Activated CD4-positive, alpha-beta T cell treated with anti-CD3 and anti-CD28 coated beads, Interleukin-2, amount 50 U/mL, for 48 hours (primary cell): ENCODE data around the gene SYCN.
"Not testable (repeated sequence)": the region's sequence is repeated elsewhere in the genome, so short reads cannot be mapped to it uniquely, and the experiment has no call there.

Experiments used
- DNase-seq, 2 experiments: peaks; one replicate each; pipeline ENCODE4 v3.0.0-alpha.2; 2020

Gene SYCN

GRCh38 chr19:39203372-39204341 is at the start of gene SYCN:
SYCN (minus strand) TSS chr19:39204263; CDS start chr19:39204254, 9 bp downstream.
- DNase-seq, result no peak

DNA sequence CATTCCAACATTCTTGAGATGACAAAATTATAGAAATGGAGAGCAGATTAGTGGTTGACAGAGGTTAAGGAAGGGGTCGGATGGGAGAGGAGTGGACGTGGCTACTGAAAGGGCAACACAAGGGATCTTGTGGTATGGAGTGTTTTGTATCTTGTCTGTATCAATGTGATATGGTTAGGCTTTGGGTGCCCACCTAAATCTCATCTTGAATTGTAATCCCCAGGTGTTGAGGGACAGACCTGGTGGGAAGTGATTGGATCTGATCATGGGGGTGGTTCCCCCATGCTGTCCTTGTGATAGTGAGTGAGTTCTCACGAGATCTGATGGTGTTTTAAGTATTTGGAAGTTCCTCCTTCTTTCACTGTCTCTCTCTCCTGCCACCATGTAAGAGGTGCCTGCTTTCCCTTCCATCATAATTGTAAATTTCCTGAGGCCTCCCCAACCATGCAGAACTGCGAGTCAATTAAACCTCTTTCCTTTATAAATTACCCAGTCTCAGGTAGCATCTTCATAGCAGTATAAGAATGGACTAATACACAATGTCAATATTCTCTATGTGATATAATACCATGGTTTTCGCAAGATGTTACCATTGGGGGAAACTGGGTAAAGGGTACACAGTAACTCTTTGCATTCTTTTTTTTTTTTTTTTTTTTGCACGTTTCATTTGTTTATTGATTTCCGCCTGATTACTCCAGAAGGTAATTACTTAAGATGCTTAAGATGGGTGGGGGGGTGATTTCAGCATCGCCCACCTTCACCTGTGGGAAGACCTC is 49.5 kb upstream of the SYCN start:
- no peak for DNase-seq

DNA sequence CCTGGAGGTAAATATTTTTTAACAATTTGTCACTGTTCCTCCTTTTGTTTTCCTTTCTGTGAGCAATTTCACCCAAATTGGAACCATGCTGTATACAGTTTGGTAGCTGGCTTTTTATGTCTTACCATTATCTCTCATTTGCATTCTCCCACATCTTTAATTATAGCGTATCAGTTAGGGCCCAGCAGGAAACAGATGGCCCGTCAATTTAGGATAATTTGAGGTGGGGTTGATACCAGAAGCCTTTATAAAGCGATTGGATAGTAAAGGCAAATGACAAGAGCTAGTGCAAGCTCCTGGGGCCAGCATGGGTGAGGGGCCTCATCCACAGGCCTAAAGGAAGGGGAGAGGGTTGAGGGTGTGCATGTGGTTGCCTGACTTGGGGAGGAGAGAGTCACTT is 48.4 kb upstream of the SYCN start:
- no peak for DNase-seq

GRCh38 chr19:39251846-39252245 is 47.8 kb upstream of the SYCN start:
- DNase-seq, result no peak

- no peak for DNase-seq
Observed at GRCh38 chr19:39251081-39251480, 47.0 kb upstream of the SYCN start.

- no peak for DNase-seq
Observed at GRCh38 chr19:39248806-39249205, 44.7 kb upstream of the SYCN start, which contains the start of gene IFNL4. IFNL4 (minus strand) TSS chr19:39248856.

DNA sequence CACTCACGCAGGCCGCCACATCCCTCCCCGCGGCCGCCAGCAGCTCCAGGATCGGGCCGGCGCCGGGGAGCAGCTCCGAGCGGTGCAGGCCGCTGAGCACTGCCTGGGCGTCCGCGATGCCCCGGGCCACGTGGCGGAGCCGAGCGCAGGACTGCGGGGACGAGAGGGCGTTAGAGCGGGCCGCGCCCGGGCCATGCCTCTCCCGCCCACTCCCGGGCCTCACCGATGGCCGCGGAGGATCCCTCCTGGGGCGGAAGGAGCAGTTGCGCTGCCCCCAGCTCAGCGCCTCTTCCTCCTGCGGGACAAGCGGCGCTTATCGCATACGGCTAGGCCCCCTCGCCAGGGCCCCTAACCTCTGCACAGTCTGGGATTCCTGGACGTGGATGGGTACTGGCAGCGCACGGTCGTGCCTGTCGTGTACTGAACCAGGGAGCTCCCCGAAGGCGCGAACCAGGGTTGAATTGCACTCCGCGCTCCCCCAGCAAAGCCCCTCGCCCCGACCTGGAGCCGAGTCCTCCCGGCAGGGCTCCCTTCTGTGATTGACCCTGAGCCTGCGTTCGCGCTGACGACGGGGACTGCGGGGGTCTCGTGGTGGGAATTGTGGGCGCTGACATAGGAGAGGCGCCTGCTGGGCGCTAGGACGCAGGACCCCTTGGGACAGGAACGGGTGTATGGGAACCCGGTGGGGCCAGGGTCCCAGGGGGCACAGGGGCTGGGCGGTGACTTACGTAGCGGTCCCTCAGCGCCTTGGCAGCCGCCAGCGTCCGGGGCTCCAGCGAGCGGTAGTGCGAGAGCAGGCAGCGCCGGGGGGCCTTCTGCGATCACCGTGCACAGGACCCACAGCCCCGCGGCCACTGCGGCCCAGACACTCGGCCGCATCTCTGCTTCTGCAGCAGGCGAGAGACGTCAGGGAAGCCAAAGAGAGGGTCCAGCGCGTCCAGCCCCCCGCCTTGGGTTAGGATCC is 43.9 kb upstream of the SYCN start:
- DNase-seq, result no peak

DNA sequence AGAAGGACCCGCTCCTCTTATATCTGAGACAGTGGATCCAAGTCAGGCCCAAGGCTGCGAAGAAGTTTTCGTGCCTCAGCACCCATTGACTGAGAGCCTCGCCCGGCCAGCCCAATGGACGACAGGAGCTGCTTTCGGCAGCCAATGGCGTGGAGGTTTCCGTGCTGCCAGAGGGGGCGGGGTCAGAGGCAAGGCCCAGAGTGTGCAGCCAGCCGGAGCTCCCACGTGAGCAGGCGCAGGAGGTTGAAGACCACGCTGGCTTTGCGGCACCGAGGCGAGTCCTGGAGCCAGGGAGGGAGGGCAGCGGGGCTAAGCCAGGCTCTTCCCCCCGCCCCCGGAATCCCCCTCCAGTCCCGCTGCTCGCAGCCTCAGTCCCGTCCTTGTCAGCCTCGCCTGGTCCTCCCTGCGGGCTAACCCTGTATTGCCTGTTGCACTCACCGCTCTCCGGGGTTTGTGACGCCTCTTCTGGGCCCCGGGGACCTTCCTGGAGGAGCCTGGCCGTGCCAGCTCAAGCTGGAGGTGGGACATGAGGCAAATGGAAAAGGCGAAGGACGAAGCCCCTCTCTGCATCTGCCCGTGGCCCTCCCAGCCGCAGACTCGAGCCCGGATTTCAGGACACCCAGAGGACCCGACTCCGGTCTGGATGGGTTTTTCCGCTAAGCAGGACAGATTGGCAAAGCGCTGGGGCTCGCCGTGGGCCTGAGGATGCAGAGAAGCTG is 43.0 kb upstream of the SYCN start:
- peak in 1 of 2 experiments; percentile 32 for DNase-seq

- DNase-seq, result not testable (repeated sequence)
Observed at GRCh38 chr19:39245166-39245565, 41.1 kb upstream of the SYCN start.

DNA sequence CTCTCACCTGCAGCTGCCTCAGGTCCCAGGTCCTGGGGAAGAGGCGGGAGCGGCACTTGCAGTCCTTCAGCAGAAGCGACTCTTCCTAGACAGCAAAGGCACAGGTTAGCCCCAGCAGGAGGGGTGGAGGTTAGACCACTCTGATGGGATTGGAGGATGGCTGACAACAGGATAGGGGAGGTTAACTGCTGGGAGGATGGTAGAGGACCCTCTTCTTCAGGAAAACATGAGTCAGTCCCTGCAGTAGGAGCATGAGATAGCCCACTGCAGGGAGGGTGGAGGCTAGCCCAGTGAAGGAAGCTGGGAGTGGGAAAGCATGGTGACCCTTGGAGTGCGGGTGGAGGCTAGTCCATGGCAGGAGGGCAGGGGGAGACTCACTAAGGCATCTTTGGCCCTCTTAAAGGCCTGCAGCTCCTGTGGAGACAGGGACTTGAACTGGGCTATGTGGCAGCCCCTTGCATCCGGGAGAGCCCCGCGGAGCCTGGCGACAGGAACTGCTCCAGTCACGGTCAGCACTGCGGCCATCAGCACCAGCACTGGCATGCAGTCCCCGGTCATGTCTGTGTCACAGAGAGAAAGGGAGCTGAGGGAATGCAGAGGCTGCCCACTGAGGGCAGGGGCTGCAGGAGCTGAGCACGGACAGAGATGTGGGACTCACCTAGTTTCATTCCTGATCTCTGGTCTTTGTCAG is 40.5 kb upstream of the SYCN start, which contains the start of gene IFNL3:
TSS of gene IFNL3 (minus strand) at position 597 of the 691 bp plus-strand sequence. CDS start at position 558, 39 bp downstream.
- DNase-seq, result not testable (repeated sequence)

DNA sequence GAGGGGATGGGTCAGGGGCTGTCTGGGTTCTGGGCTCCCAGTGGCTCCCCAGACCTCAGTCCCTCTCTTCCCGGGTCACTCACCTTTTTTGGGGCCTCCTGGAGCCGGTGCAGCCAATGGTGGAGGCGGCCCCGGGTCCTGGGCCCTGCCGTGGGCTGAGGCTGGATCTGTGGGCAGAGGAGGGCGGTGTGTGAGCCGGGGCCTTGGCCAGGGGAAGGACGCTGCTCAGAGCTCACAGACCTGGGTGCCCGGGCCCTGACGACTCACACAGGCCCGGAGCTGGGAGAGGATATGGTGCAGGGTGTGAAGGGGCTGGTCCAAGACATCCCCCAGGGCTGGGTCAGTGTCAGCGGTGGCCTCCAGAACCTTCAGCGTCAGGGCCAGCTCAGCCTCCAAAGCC is 39.7 kb upstream of the SYCN start:
- not testable (repeated sequence) for DNase-seq

GRCh38 chr19:39240421-39240820 is 36.4 kb upstream of the SYCN start:
- DNase-seq, result no peak

GRCh38 chr19:39238944-39239343 is 34.9 kb upstream of the SYCN start:
- no peak for DNase-seq

- DNase-seq, result no peak
Observed at GRCh38 chr19:39238209-39238608, 34.1 kb upstream of the SYCN start.

GRCh38 chr19:39237200-39238184 is 33.4 kb upstream of the SYCN start:
- DNase-seq, result peak; percentile 51 to 66

DNA sequence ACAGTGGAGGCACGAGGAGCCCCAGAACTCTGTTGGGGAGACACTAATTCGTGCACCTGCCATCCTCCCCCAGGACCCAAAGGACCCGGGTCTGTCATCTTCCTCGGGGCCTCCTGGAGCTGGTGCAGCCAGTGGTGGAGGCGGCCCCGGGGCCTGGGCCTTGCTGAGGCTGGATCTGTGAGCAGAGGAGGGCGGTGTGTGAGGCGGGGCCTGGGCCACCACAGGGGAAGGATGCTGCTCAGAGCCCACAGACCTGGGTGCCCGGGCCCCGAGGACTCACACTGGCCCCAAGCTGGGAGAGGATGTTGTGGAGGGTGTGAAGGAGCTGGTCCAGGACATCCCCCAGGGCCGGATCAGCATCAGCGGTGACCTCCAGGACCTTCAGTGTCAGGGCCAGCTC is 32.5 kb upstream of the SYCN start:
- peak; percentile 12 to 16 for DNase-seq

DNA sequence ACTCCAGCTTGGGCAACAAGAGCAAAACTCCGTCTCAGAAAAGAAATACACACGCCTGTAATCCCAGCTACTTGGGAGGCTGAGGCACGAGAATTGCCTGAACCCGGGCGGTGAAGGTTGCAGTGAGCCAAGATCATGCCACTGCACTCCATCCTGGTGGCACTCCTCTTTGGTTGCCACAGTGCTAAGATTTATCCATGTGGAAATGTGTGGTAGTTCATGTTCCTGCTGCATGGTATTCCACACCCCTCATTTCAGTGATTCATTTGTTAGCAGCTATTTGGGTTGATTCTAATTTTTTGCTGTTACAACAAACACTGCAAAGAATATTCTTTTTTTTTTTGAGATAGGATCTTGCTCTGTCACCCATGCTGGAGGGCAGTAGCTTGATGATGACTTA is 28.6 kb upstream of the SYCN start:
- no peak for DNase-seq

DNA sequence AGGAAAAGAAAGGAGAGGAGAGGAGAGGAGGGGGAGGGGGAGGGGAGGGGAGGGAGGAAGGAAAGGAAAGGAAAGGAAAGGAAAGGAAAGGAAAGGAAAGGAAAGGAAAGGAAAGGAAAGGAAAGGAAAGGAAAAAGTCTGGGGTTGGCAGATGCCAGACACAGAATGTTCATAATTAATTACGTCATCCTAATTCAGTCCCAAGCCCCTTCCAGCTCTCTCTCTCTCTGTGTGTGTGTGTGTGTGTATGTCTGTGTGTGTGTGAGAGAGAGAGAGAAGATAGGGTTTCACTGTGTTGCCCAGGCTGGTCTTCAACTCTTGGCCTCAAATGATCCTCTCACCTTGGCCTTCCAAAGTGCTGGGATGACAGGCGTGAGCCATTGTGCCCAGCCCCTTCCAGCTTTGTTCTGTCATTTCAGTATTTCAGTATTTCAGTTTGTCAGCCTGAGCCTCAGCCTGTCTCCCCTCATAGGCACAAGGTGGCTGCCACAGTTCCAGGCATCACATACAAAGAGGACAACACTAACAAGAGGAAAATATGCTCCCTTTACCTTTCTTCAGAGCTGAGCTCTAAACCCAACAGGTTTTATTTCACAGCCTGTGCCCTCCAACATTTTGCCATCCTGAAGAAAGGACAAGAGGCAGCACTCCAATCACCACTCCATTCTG is 26.2 kb upstream of the SYCN start:
- no peak for DNase-seq

DNA sequence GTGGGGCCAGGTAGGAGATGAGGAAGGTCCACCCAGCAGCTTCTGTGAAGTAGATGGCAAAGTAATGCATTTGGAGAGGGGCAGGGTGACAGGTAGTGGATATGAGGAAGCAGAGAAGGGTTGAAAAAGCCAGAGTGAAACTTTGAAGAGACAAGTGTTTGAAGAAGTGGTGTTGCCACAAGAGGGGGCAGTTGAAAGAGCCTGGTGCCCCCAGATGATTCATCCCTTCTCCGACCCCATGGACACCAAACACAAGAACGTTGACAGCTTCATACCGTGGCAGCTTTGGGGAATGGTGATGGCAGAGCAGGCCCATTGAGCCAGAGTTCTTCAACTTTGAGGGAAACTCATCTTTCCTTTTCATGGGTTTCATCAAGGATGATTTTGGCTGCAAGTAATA is 20.8 kb upstream of the SYCN start:
- DNase-seq, result no peak
